Caco-2 (cell line): ENCODE results near the gene CYB561. TPM values are rescaled to one million over a fixed set of nuclear protein-coding genes. Genes with fewer than 3 reads are reported as not detected.

ENCODE experiments used
- BruUV-seq: library from RNA; stranded (reverse); fragments of 400-500 nt; replicated peaks from 2 replicates; lab custom pipeline; 2021; lab: Mats Ljungman, UMichigan
- CTCF ChIA-PET: fragments of 300-600 bp; sonication (Branson Sonifier 250); formaldehyde crosslinking; loops from one replicate; lab custom pipeline; 2022; ENCODE audit warnings: antibody characterized with exemption; lab: Charles Lee
- POLR2A ChIA-PET: fragments of 300-600 bp; sonication (Branson Sonifier 250); formaldehyde crosslinking; loops from one replicate; lab custom pipeline; 2022; ENCODE audit warnings: antibody characterized with exemption; lab: Charles Lee
- DNase-seq, 2 experiments: peaks; one replicate each; pipeline versions ENCODE4 v3.0.0 to v3.0.0-alpha.2; 2020 to 2022
- H3K27me3 ChIP-seq: replicated peaks from 2 replicates; pipeline ENCODE4 v1.6.0; 2011; ENCODE audit warnings: low read length; ENCODE audit not compliant: control insufficient read depth, insufficient read depth
- H3K36me3 ChIP-seq: 2 replicates; pipeline ENCODE4 v1.5.1; 2011; ENCODE audit warnings: low read length; ENCODE audit not compliant: control insufficient read depth, insufficient read depth
- H3K4me1 ChIP-seq: fragments of 250-450 bp; sonication (Bioruptor Pico); 2 replicates; pipeline ENCODE4 v1.5.1; 2020; ENCODE audit warnings: mild to moderate bottlenecking
- H3K4me3 ChIP-seq: 2 replicates; pipeline ENCODE4 v1.5.1; 2011; ENCODE audit warnings: low read depth, mild to moderate bottlenecking, control low read depth, low read length
- H3K9me3 ChIP-seq: fragments of 250-450 bp; sonication (Bioruptor Pico); 2 replicates; pipeline ENCODE4 v1.5.1; 2020; ENCODE audit warnings: mild to moderate bottlenecking, moderate library complexity
- H3K27ac Mint-ChIP-seq: one replicate; pipeline ENCODE4 v1.8.0; 2022; ENCODE audit warnings: mixed read lengths; ENCODE audit not compliant: unreplicated experiment
- H3K27me3 Mint-ChIP-seq: one replicate; pipeline ENCODE4 v1.8.0; 2022; ENCODE audit warnings: mixed read lengths; ENCODE audit not compliant: insufficient read depth, unreplicated experiment
- H3K36me3 Mint-ChIP-seq: one replicate; pipeline ENCODE4 v1.8.0; 2022; ENCODE audit warnings: mild to moderate bottlenecking, mixed read lengths; ENCODE audit not compliant: insufficient read depth, unreplicated experiment
- H3K4me1 Mint-ChIP-seq: one replicate; pipeline ENCODE4 v1.8.0; 2022; ENCODE audit warnings: low read depth, mixed read lengths; ENCODE audit not compliant: unreplicated experiment
- H3K4me3 Mint-ChIP-seq: one replicate; pipeline ENCODE4 v1.8.0; 2022; ENCODE audit warnings: mild to moderate bottlenecking, moderate library complexity, mixed read lengths; ENCODE audit not compliant: unreplicated experiment
- H3K9me3 Mint-ChIP-seq: one replicate; pipeline ENCODE4 v1.8.0; 2022; ENCODE audit warnings: mixed read lengths; ENCODE audit not compliant: unreplicated experiment
- CTCF ChIP-seq, 2 experiments: fragments of 200-600 bp in 1 of 2; IDR thresholded peaks; 1 replicate in 1 of 2; 2 replicates in 1 of 2; pipeline versions ENCODE4 v1.5.1 to v1.8.0; 2011 to 2022; ENCODE audit warnings: antibody characterized with exemption in 1 of 2, control low read depth in 1 of 2, inconsistent platforms in 1 of 2, low read depth in 1 of 2, low read length in 1 of 2, mild to moderate bottlenecking in 1 of 2, moderate library complexity in 1 of 2; ENCODE audit not compliant: insufficient read depth in 1 of 2, severe bottlenecking in 1 of 2, unreplicated experiment in 1 of 2
- intact Hi-C: fragments of 100-400 bp; cut with micrococcal nuclease; formaldehyde crosslinking; loops from one replicate; pipeline ENCODE4 v1.10.0; 2022; ENCODE audit not compliant: unreplicated experiment
- total RNA-seq: library from RNA; stranded (reverse); gene quantifications from 2 replicates; pipeline ENCODE4 v1.2.3, GENCODE V29; 2022

The CYB561 gene
- total RNA-seq, 1 experiment from 2014 or later: 46.3 TPM

GRCh38 chr17:63442074-63442473, 4.0 kb downstream of the CYB561 start:
- no peak overlapping the region for H3K4me3 Mint-ChIP-seq
- no peaks in the 10 kb centered on the region; the same call in 1 of the 2 replicates for H3K36me3 ChIP-seq
- no peak for DNase-seq
- H3K36me3 Mint-ChIP-seq: peaks cover 13% of the 10 kb centered on the region
- H3K27me3 Mint-ChIP-seq: no peaks in the 10 kb centered on the region
- no peak overlapping the region for H3K4me3 ChIP-seq
- no peaks in the 10 kb centered on the region for H3K9me3 Mint-ChIP-seq
- ChIA-PET CTCF (interaction anchor here (0.6 to 2.2 kb wide), 7 partner anchors 10 to 519 kb away, joined by 3 to 14 read pairs (median 5); no protein-coding TSS in a partner anchor), POLR2A (no interaction called here)
- no peak for TF ChIP-seq CTCF (IDR thresholded peaks at IDR 0.05; ENCODE audit: insufficient read depth in 1 of 2, low read depth in 1 of 2, low read length in 1 of 2, severe bottlenecking in 1 of 2, unreplicated experiment in 1 of 2)
- peaks cover 7% of the 10 kb centered on the region for H3K4me1 Mint-ChIP-seq
- BruUV-seq: no TSS peak
- H3K27me3 ChIP-seq: no peaks in the 10 kb centered on the region
- H3K9me3 ChIP-seq: no peaks in the 10 kb centered on the region
- intact Hi-C loops: no loop called here
- H3K27ac Mint-ChIP-seq: no peak overlapping the region
- H3K4me1 ChIP-seq: peaks cover 4% of the 10 kb centered on the region; the same call in 1 of the 2 replicates

- intact Hi-C loops: no loop called here
- peaks cover 4% of the 10 kb centered on the region; the same call in 1 of the 2 replicates for H3K4me1 ChIP-seq
- CTCF ChIA-PET: interaction anchor here (2.2 kb wide), 1 partner anchor 37 kb away, joined by 14 read pairs; no protein-coding TSS in a partner anchor
- Mint-ChIP-seq H3K4me3 (no peak overlapping the region), H3K27me3 (no peaks in the 10 kb centered on the region), H3K36me3 (peaks cover 10% of the 10 kb centered on the region), H3K9me3 (no peaks in the 10 kb centered on the region), H3K4me1 (peaks cover 7% of the 10 kb centered on the region), H3K27ac (no peak overlapping the region)
- no peaks in the 10 kb centered on the region; the same call in 1 of the 2 replicates for H3K36me3 ChIP-seq
- no TSS peak for BruUV-seq
- H3K9me3 ChIP-seq: no peaks in the 10 kb centered on the region
- POLR2A ChIA-PET: no interaction called here
- TF ChIP-seq CTCF (IDR thresholded peaks at IDR 0.05; ENCODE audit: insufficient read depth in 1 of 2, low read depth in 1 of 2, low read length in 1 of 2, severe bottlenecking in 1 of 2, unreplicated experiment in 1 of 2): no peak
- H3K4me3 ChIP-seq: no peak overlapping the region
- H3K27me3 ChIP-seq: no peaks in the 10 kb centered on the region
- DNase-seq: no peak
These were observed 4.5 kb downstream of the CYB561 start for GRCh38 chr17:63441654-63442053.

GRCh38 chr17:63440770-63441335, 5.3 kb downstream of the CYB561 start:
- H3K36me3 ChIP-seq: no peaks in the 10 kb centered on the region; the same call in 1 of the 2 replicates
- no peak overlapping the region for H3K4me3 ChIP-seq
- H3K4me1 ChIP-seq: peaks cover 4% of the 10 kb centered on the region; the same call in 1 of the 2 replicates
- no peak for TF ChIP-seq CTCF (IDR thresholded peaks at IDR 0.05; ENCODE audit: insufficient read depth in 1 of 2, low read depth in 1 of 2, low read length in 1 of 2, severe bottlenecking in 1 of 2, unreplicated experiment in 1 of 2)
- Mint-ChIP-seq H3K27ac (no peak overlapping the region), H3K4me3 (no peak overlapping the region), H3K27me3 (no peaks in the 10 kb centered on the region), H3K4me1 (peaks cover 7% of the 10 kb centered on the region), H3K36me3 (peaks cover 8% of the 10 kb centered on the region), H3K9me3 (no peaks in the 10 kb centered on the region)
- no peak for DNase-seq
- ChIA-PET CTCF (interaction anchor here (1.2 kb wide), 1 partner anchor 38 kb away, joined by 3 read pairs; no protein-coding TSS in a partner anchor), POLR2A (no interaction called here)
- H3K27me3 ChIP-seq: no peaks in the 10 kb centered on the region
- no TSS peak for BruUV-seq
- no peaks in the 10 kb centered on the region for H3K9me3 ChIP-seq
- intact Hi-C loops: no loop called here
